BLaER1 treated with 17β-estradiol and CSF1 and Interleukin-3, amounts not matched to agents 10 nM and 100 nM (cell line): ENCODE measurements around the gene ITSN1.
A peak's percentile ranks its signal among the peaks of the same experiment; 100 is the strongest.

Source experiments
- H3K27ac ChIP-seq, 11 experiments: shearing (Covaris generic); formaldehyde crosslinking; 2 replicates each; pipeline ENCODE4 v1.8.1; 2022
- H3K27me3 ChIP-seq, 11 experiments: shearing (Covaris generic); formaldehyde crosslinking; 2 replicates each; pipeline ENCODE4 v1.8.1; 2022
- H3K36me3 ChIP-seq, 11 experiments: shearing (Covaris generic); formaldehyde crosslinking; 2 replicates each; pipeline ENCODE4 v1.8.1; 2022
- H3K4me1 ChIP-seq, 10 experiments: shearing (Covaris generic); formaldehyde crosslinking; 2 replicates each; pipeline ENCODE4 v1.8.1; 2022
- H3K4me2 ChIP-seq, 11 experiments: shearing (Covaris generic); formaldehyde crosslinking; 2 replicates each; pipeline ENCODE4 v1.8.1; 2022
- H3K4me3 ChIP-seq, 10 experiments: shearing (Covaris generic); formaldehyde crosslinking; 2 replicates each; pipeline ENCODE4 v1.8.1; 2022
- H3K9ac ChIP-seq, 11 experiments: shearing (Covaris generic); formaldehyde crosslinking; 2 replicates each; pipeline ENCODE4 v1.8.1; 2022
- H3K9me3 ChIP-seq, 11 experiments: shearing (Covaris generic); formaldehyde crosslinking; replicated peaks in 1 of 11; 2 replicates each; pipeline ENCODE4 v1.8.1; 2022
- H4K20me1 ChIP-seq, 11 experiments: shearing (Covaris generic); formaldehyde crosslinking; 2 replicates each; pipeline ENCODE4 v1.8.1; 2022
- Cebpa-rat ChIP-seq, 11 experiments: shearing (Covaris generic); IDR thresholded peaks; 2 replicates each; pipeline ENCODE4 v1.8.1; 2022

Gene ITSN1

DNA sequence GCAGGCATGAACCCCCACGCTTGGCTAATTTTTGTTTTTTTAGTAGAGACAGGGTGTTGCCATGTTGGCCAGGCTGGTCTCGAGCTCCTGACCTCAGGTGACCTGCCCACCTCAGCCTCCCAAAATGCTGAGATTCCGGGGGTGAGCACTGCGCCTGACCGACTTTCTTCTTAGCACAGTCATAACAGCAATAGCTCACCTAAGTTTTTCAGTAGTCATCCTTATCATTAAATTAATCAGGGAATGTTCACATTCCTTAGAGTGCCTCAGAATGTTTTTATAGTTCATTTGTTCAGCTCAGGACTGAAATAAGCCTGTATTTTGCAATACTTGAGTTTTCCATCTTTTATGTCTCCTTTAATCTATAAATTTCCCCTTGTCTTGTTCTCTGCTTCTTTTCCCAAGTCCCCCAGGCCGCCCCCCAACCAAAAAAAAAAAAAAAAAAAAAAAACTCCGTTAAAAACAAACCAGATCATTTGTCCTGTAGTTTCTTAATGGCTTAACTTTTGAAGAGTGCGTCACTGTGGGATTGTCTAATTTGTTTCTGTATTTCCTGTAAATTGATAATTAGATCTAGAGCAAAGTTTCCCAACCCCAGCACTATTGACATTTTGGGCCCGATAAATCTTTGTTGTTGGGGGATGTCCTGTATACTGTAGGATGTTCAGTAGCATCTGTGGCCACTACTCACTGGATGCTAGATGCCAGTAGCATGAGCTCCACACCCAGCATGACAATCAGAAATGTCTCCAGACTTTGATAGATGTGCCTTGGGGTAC lies 120.7 kb downstream of the ITSN1 start:
- no peak for TF ChIP-seq Cebpa-rat (IDR thresholded peaks at IDR 0.05)
- no peak overlapping the region for H3K4me3 ChIP-seq
- peak overlapping the region in 2 of 11 experiments; percentile 71; a peak in 4 of 22 replicates for H3K4me2 ChIP-seq
- peaks cover 0 to 80% (median 9%) of the 10 kb centered on the region in 11 experiments; a peak in 12 of 22 replicates for H3K36me3 ChIP-seq
- H3K9me3 ChIP-seq: no peaks in the 10 kb centered on the region
- no peaks in the 10 kb centered on the region for H4K20me1 ChIP-seq
- H3K27me3 ChIP-seq: no peaks in the 10 kb centered on the region
- H3K9ac ChIP-seq: no peak overlapping the region
- peak overlapping the region in 2 of 11 experiments; percentile 42 to 67; a peak in 3 of 22 replicates for H3K27ac ChIP-seq
- peaks cover 0 to 64% (median 11%) of the 10 kb centered on the region in 10 experiments; a peak in 14 of 20 replicates for H3K4me1 ChIP-seq

DNA sequence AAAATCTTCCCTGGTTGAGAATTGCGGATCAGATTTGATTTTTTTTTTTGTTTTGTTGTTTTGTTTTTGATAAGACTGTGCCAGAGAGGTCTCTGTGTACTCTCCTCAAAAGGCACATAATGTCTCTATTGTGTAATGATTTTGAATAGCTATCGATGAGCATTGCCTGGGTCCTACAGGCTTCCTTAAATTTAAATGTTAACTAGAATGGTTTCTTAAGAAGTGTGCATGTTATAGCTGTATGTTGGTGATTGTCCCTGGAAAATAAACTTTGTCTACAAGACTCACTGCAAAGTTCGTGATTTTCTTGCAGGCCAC lies 121.2 kb downstream of the ITSN1 start:
- Histone ChIP-seq H3K9me3 (no peaks in the 10 kb centered on the region), H3K27me3 (no peaks in the 10 kb centered on the region), H3K4me2 (peak overlapping the region in 2 of 11 experiments; percentile 71; a peak in 2 of 22 replicates), H3K27ac (no peak overlapping the region), H4K20me1 (no peaks in the 10 kb centered on the region), H3K9ac (no peak overlapping the region), H3K36me3 (peaks cover 0 to 80% (median 9%) of the 10 kb centered on the region in 11 experiments; a peak in 12 of 22 replicates), H3K4me3 (no peak overlapping the region), H3K4me1 (peaks cover 0 to 64% (median 11%) of the 10 kb centered on the region in 10 experiments; a peak in 14 of 20 replicates)
- TF ChIP-seq Cebpa-rat (IDR thresholded peaks at IDR 0.05): no peak

DNA sequence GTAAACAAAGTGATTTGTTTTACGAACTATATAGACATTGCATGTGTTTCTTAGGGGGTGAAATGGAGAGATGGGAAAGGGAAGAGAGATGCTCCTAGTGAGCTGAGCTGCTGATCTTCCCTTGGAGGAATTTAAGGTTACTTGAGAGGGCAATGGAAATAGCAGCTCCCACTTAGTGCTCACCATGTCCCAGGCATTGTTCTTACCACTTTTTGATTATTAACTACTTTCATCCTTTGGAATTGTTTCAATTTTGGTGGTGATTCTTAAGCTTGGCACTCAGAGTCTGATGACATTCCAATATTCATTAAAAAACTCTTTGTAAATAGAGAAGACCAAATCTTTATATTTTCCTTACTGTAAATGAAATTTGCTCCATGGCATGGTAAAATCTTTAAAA lies 124.9 kb downstream of the ITSN1 start:
- Histone ChIP-seq H4K20me1 (no peaks in the 10 kb centered on the region), H3K9me3 (peaks cover 0 to 11% (median 0%) of the 10 kb centered on the region in 11 experiments; a peak in 5 of 22 replicates), H3K36me3 (peaks cover 11 to 98% (median 25%) of the 10 kb centered on the region in 11 experiments; a peak in 19 of 22 replicates), H3K9ac (no peak overlapping the region), H3K27ac (no peak overlapping the region), H3K27me3 (no peaks in the 10 kb centered on the region), H3K4me3 (no peak overlapping the region), H3K4me1 (peaks cover 0 to 30% (median 0%) of the 10 kb centered on the region in 10 experiments; a peak in 7 of 20 replicates), H3K4me2 (no peak overlapping the region)
- no peak for TF ChIP-seq Cebpa-rat (IDR thresholded peaks at IDR 0.05)

DNA sequence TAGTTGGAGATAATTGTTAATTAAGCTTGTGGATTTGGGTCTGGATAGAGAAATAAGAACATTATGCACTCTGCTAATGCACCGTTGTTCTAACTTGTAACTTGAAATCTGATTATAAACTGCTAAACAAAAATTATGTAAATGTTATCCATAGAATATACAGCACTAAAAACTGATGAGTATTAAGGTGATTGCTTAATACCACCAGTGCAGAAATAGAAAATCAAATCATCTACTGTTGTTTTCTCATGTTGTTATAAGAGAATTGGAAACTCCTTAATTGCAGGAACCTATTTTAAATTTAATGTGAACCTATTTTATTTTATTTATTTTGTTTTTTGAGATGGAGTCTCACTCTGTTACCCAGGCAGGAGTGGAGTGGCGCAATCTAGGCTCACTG lies 125.7 kb downstream of the ITSN1 start:
- H3K27me3 ChIP-seq: no peaks in the 10 kb centered on the region
- no peaks in the 10 kb centered on the region for H4K20me1 ChIP-seq
- no peak for TF ChIP-seq Cebpa-rat (IDR thresholded peaks at IDR 0.05)
- no peak overlapping the region for H3K9ac ChIP-seq
- H3K4me1 ChIP-seq: peaks cover 0 to 23% (median 0%) of the 10 kb centered on the region in 10 experiments; a peak in 4 of 20 replicates
- no peak overlapping the region for H3K27ac ChIP-seq
- H3K4me3 ChIP-seq: no peak overlapping the region
- no peak overlapping the region for H3K4me2 ChIP-seq
- H3K36me3 ChIP-seq: peaks cover 12 to 98% (median 29%) of the 10 kb centered on the region in 11 experiments; a peak in 20 of 22 replicates
- H3K9me3 ChIP-seq: peaks cover 0 to 11% (median 0%) of the 10 kb centered on the region in 11 experiments; a peak in 5 of 22 replicates

DNA sequence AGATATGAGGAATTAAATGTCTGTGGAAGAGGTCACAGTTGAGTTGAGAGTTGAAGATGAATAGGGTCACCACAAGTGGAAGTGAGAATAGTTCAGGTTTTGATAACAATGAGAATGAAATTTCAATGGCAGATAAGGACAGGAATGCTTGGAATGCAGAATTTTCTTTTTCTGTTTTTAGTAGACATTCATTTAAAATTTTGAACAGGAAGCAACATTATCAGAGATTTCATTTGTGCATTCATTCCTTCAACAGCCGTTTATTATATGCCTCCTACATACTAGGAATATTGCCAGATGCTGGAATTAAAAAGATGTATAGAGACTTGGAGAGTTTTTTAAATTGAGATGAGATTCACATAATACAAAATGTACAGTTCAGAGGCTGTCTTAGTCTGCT lies 126.8 kb downstream of the ITSN1 start:
- peaks cover 0 to 11% (median 0%) of the 10 kb centered on the region in 11 experiments; a peak in 5 of 22 replicates for H3K9me3 ChIP-seq
- no peaks in the 10 kb centered on the region for H4K20me1 ChIP-seq
- H3K4me1 ChIP-seq: peaks cover 0 to 12% (median 0%) of the 10 kb centered on the region in 10 experiments; a peak in 4 of 20 replicates
- H3K36me3 ChIP-seq: peaks cover 12 to 98% (median 31%) of the 10 kb centered on the region in 11 experiments; a peak in 20 of 22 replicates
- no peak overlapping the region for H3K4me2 ChIP-seq
- TF ChIP-seq Cebpa-rat (IDR thresholded peaks at IDR 0.05): no peak
- no peaks in the 10 kb centered on the region for H3K27me3 ChIP-seq
- H3K4me3 ChIP-seq: no peak overlapping the region
- no peak overlapping the region for H3K27ac ChIP-seq
- H3K9ac ChIP-seq: no peak overlapping the region

DNA sequence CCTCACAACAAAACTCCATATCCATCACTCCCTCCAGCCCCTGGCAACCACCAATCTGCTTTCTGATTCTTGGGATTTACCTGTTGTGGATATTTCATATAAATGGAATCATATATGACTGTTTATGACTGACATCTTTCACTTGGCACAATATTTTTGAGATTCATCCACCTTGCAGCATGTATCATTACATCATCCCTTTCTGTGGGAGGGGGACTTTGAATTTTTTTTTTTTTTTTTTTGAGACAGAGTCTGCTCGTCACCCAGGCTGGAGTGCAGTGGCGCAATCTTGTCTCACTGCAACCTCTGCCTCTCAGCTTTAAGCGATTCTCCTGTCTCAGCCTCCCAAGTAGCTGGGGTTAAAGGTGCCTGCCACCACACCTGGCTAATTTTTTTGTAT lies 128.2 kb downstream of the ITSN1 start:
- H3K9me3 ChIP-seq: peaks cover 0 to 11% (median 0%) of the 10 kb centered on the region in 11 experiments; a peak in 5 of 22 replicates
- H3K9ac ChIP-seq: no peak overlapping the region
- H3K4me2 ChIP-seq: no peak overlapping the region
- TF ChIP-seq Cebpa-rat (IDR thresholded peaks at IDR 0.05): no peak
- H3K4me3 ChIP-seq: no peak overlapping the region
- H4K20me1 ChIP-seq: no peaks in the 10 kb centered on the region
- no peak overlapping the region for H3K27ac ChIP-seq
- no peaks in the 10 kb centered on the region for H3K27me3 ChIP-seq
- peaks cover 20 to 100% (median 35%) of the 10 kb centered on the region in 11 experiments; a peak in 20 of 22 replicates for H3K36me3 ChIP-seq
- no peaks in the 10 kb centered on the region for H3K4me1 ChIP-seq

DNA sequence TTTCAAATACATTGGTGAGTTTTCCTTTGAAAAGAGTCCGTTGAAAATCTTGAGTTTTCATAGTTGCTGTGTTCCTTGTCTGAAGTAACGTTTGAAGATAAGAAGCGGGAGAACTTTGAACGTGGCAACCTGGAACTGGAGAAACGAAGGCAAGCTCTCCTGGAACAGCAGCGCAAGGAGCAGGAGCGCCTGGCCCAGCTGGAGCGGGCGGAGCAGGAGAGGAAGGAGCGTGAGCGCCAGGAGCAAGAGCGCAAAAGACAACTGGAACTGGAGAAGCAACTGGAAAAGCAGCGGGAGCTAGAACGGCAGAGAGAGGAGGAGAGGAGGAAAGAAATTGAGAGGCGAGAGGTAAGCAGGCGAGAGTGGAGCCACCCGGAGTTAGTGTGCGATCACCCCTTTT lies 129.7 kb downstream of the ITSN1 start:
- Histone ChIP-seq H3K9me3 (peaks cover 0 to 11% (median 0%) of the 10 kb centered on the region in 11 experiments; a peak in 5 of 22 replicates), H3K27ac (no peak overlapping the region), H3K36me3 (peaks cover 21 to 99% (median 33%) of the 10 kb centered on the region in 11 experiments; a peak in 21 of 22 replicates), H3K4me2 (no peak overlapping the region), H3K4me1 (no peaks in the 10 kb centered on the region), H4K20me1 (no peaks in the 10 kb centered on the region), H3K9ac (no peak overlapping the region), H3K4me3 (no peak overlapping the region), H3K27me3 (no peaks in the 10 kb centered on the region)
- no peak for TF ChIP-seq Cebpa-rat (IDR thresholded peaks at IDR 0.05)

DNA sequence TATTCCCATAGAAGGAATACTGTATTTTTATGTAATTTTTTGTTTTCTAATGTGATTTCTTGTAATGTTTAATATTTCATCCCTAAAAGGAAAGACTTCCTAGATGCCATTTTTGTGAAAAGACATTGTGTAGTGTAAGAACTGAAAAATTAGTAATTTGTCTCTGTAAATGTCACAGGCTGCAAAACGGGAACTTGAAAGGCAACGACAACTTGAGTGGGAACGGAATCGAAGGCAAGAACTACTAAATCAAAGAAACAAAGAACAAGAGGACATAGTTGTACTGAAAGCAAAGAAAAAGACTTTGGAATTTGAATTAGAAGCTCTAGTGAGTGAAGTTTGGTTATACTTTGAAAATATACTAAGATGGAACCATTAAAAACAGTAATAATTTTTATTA lies 132.2 kb downstream of the ITSN1 start:
- Histone ChIP-seq H3K27ac (no peak overlapping the region), H3K4me1 (peaks cover 0 to 5% (median 0%) of the 10 kb centered on the region in 10 experiments; a peak in 1 of 20 replicates), H3K27me3 (no peaks in the 10 kb centered on the region), H3K9me3 (peaks cover 0 to 30% (median 11%) of the 10 kb centered on the region in 11 experiments; a peak in 17 of 22 replicates), H3K9ac (no peak overlapping the region), H3K4me3 (no peak overlapping the region), H4K20me1 (no peaks in the 10 kb centered on the region), H3K36me3 (peaks cover 26 to 99% (median 33%) of the 10 kb centered on the region in 11 experiments; a peak in 21 of 22 replicates), H3K4me2 (no peak overlapping the region)
- TF ChIP-seq Cebpa-rat (IDR thresholded peaks at IDR 0.05): no peak

DNA sequence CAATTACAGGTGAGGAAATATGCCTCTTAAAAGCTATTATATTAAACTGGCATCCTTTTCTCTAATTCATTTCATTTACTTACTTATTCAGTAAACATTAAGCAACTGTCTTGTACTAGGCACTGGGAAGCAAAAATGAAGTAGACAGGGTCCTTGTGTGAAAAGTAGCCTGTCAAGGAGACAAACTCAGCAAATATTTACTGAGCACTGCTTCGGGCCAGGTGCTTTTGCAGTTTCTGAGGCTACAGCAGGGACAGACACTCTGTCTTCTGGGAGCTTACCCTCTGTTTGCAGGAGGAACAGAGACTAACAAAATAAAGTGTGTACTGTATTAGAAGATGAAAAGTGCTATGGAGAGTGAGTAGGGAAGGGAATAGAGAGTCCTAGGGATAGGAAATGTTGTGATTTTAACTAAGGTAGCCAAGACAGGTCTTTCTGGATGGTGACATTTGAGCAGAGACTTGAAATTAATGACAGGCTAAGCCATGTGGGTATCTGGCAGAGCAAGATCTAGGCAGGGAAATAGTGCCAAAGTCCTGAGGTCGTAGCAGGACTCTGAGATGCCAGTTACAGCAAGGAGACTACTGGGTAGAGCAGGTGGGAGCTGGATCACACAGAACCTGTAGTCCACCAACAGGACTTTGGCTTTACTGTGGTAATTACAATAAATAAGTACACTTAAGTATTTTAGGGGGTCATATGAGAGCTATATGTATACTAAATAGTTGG lies 133.0 kb downstream of the ITSN1 start:
- Histone ChIP-seq H3K4me1 (peaks cover 0 to 5% (median 0%) of the 10 kb centered on the region in 10 experiments; a peak in 1 of 20 replicates), H3K9ac (no peak overlapping the region), H3K4me3 (no peak overlapping the region), H3K36me3 (peaks cover 26 to 99% (median 35%) of the 10 kb centered on the region in 11 experiments; a peak in 21 of 22 replicates), H3K27me3 (no peaks in the 10 kb centered on the region), H4K20me1 (no peaks in the 10 kb centered on the region), H3K4me2 (no peak overlapping the region), H3K27ac (no peak overlapping the region), H3K9me3 (peaks cover 0 to 30% (median 14%) of the 10 kb centered on the region in 11 experiments; a peak in 18 of 22 replicates)
- no peak for TF ChIP-seq Cebpa-rat (IDR thresholded peaks at IDR 0.05)
